ENCODE data around the gene MEAF6. TPM values are rescaled to one million over a fixed set of nuclear protein-coding genes. Genes with fewer than 3 reads are reported as not detected.
A peak's percentile ranks its signal among the peaks of the same experiment; 100 is the strongest.

The MEAF6 gene
- total RNA-seq, 1 donor from 2014 or later, result 54.5 TPM

DNA sequence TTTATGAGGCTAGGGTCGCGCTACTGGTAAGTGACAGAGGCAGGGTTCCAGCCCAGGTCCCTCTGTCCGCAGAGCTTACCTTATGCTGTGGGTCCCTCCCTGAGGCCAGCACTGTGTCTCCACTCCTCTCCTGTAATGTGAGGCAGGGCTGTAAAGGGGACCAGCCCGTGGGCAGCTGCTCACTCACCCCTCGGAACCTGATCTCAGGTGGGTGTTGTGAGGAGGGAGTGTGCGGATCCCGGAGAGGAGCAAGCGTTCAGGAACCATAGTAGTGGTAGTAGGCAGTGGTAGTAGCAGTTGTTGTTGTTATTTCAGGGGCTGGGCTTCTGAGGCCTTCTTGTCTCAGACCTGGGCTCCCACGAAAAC is 38.5 kb downstream of the MEAF6 start:
- Histone ChIP-seq H3K4me3 (peak overlapping the region; percentile 84 to 87), H3K9me3 (no peaks in the 10 kb centered on the region), H3K27ac (peak overlapping the region; percentile 98), H3K36me3 (peaks cover 0 to 11% of the 10 kb centered on the region in 2 donors), H3K27me3 (no peaks in the 10 kb centered on the region), H3K4me1 (peaks cover 88% of the 10 kb centered on the region)
- TF ChIP-seq, protein P1, sequence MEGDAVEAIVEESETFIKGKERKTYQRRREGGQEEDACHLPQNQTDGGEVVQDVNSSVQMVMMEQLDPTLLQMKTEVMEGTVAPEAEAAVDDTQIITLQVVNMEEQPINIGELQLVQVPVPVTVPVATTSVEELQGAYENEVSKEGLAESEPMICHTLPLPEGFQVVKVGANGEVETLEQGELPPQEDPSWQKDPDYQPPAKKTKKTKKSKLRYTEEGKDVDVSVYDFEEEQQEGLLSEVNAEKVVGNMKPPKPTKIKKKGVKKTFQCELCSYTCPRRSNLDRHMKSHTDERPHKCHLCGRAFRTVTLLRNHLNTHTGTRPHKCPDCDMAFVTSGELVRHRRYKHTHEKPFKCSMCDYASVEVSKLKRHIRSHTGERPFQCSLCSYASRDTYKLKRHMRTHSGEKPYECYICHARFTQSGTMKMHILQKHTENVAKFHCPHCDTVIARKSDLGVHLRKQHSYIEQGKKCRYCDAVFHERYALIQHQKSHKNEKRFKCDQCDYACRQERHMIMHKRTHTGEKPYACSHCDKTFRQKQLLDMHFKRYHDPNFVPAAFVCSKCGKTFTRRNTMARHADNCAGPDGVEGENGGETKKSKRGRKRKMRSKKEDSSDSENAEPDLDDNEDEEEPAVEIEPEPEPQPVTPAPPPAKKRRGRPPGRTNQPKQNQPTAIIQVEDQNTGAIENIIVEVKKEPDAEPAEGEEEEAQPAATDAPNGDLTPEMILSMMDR (IDR thresholded peaks at IDR 0.05), result no peak
- no peak for DNase-seq (ENCODE audit: extremely low spot score in 2 of 2)
- intact Hi-C loops (cut with DNase I), result no loop called here

DNA sequence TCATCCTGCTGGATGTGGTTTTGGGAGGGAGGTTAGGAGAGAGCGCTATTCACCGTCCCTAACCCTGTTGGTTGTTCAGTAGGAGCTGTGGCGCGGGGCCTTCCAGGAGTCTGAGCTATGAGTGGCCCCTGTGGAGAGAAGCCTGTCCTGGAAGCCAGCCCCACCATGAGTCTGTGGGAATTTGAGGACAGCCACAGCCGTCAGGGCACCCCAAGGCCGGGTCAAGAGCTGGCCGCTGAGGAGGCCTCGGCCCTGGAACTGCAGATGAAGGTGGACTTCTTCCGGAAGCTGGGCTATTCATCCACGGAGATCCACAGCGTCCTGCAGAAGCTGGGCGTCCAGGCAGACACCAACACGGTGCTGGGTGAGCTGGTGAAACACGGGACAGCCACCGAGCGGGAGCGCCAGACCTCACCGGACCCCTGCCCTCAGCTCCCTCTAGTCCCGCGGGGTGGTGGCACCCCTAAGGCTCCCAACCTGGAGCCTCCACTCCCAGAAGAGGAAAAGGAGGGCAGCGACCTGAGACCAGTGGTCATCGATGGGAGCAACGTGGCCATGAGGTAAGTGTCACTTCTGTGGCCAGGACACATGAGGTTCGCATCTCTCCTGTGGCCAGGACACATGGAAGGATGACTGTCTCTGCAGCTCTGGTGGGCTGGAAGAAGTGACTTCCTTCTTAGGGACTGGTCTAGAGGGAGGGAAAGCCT is 39.0 kb downstream of the MEAF6 start:
- peaks cover 90% of the 10 kb centered on the region for H3K4me1 ChIP-seq

DNA sequence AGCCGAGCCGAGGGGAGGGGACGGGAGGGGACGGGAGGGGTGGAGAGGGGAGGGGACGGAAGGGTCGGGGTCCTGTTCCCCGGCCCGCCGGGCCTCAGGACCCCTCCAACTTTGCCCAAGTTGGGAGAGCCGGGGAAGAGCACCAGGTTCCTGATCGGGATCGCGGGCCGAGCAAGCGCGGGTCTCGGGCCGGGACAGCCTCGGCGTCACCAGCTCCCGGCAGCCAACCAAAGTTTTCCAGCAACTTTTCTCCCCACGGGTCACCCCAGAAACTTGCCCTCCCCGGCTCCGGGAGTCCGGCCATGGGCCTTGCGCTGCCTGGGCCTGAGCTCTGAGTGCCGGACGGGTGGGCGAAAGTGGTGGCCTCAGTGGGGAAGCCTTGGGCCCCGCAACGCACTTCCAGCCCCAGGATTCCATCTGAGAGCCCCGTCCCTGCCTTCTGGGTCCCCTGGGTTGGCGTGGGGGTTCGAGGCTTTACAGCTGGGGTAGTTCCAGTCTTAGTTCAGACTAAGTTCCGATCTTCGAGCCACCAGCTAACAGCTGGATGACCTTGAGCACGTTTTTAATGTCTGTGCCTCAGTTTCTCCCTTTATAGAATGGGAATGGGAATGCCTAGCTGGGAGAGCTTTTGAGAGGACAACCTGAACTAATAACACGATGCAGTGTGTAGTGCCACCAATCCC is 39.7 kb downstream of the MEAF6 start:
- intact Hi-C loops (cut with DNase I), result no loop called here
- TF ChIP-seq POLR2A (IDR thresholded peaks at IDR 0.05) (no peak), POLR2AphosphoS5 (IDR thresholded peaks at IDR 0.05; ENCODE audit: insufficient read depth in 1 of 2, low read depth in 1 of 2) (peak in 1 of 2 donors; percentile 30)
- TF ChIP-seq, protein P1 (IDR thresholded peaks at IDR 0.05), result no peak
- no peaks in the 10 kb centered on the region for H3K27me3 ChIP-seq
- no peak for DNase-seq (ENCODE audit: extremely low spot score in 2 of 2)
- H3K9me3 ChIP-seq, result no peaks in the 10 kb centered on the region
- peak overlapping the region; percentile 98 for H3K27ac ChIP-seq
- H3K36me3 ChIP-seq, result no peaks in the 10 kb centered on the region
- peak overlapping the region; percentile 84 to 87 for H3K4me3 ChIP-seq
- H3K4me1 ChIP-seq, result peaks cover 83% of the 10 kb centered on the region

More for the DNA sequence above, 39.0 kb downstream of the MEAF6 start:
- Histone ChIP-seq H3K27me3 (no peaks in the 10 kb centered on the region), H3K27ac (peak overlapping the region; percentile 98), H3K36me3 (peaks cover 0 to 6% of the 10 kb centered on the region in 2 donors), H3K9me3 (no peaks in the 10 kb centered on the region), H3K4me3 (peak overlapping the region; percentile 84 to 87)
- TF ChIP-seq POLR2A (IDR thresholded peaks at IDR 0.05), result no peak
- TF ChIP-seq, protein P1 (IDR thresholded peaks at IDR 0.05), result no peak
- TF ChIP-seq POLR2AphosphoS5 (IDR thresholded peaks at IDR 0.05; ENCODE audit: insufficient read depth in 1 of 2, low read depth in 1 of 2), result peak in 1 of 2 donors; percentile 6
- intact Hi-C loops (cut with DNase I), result no loop called here
- peak in 1 of 2 donors; percentile 88 for DNase-seq (ENCODE audit: extremely low spot score in 2 of 2)

DNA sequence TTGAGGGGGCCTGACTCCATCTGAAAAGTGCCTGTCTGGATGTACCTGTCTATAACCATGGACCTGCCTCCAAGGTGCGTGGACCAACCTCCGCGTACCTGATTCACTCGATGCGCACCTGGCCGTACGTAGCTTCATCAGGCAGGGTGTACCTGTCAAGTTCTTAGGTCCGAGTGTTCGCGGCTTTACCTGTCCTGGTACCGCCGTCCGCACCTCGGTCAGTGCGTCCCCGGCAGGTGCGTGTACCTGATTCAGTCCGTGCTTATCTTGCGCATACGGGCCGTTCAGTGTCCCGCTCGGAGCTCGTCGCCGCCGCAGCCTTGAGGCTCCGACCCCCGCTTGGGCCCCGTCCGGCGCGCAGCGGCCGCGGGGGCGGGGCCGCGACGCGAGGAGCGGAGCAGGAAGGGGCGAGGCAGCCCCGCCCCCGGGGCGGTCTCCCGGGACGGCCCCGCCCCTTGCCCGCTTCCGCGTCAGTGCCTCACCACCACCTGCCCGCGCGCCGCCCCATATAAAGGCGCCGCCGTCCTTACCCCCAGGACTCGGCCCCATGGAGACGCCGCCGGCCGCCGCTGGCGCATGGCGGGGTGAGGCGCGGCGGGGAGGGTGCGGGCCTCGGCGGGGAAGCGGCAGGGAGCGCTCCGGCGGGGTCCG is 40.4 kb downstream of the MEAF6 start, which contains the start of gene ZC3H12A:
Gene ZC3H12A, plus strand, starts transcription at position 535 of the 651 bp plus-strand sequence. CDS start 917 bp downstream, outside the sequence.
- intact Hi-C loops (cut with DNase I), result no loop called here
- TF ChIP-seq, protein P1 (IDR thresholded peaks at IDR 0.05), result no peak
- peak in 1 of 2 donors; percentile 69 for TF ChIP-seq POLR2AphosphoS5 (IDR thresholded peaks at IDR 0.05; ENCODE audit: insufficient read depth in 1 of 2, low read depth in 1 of 2)
- peak in 1 of 2 donors; percentile 97 for TF ChIP-seq POLR2A (IDR thresholded peaks at IDR 0.05)
- H3K4me1 ChIP-seq, result peaks cover 77% of the 10 kb centered on the region
- peak in 1 of 2 donors; percentile 95 for DNase-seq (ENCODE audit: extremely low spot score in 2 of 2)
- no peaks in the 10 kb centered on the region for H3K9me3 ChIP-seq
- peak within 1 kb of the TSS; percentile 84 to 87 for H3K4me3 ChIP-seq
- H3K27me3 ChIP-seq, result no peaks in the 10 kb centered on the region
- H3K27ac ChIP-seq, result peak within 1 kb of the TSS; percentile 98
- H3K36me3 ChIP-seq, result no peaks in the 10 kb centered on the region

Measured in vagina (tissue), 2 donors.